ENCODE measurements around the gene COL23A1.
"Not testable (repeated sequence)": the region's sequence is repeated elsewhere in the genome, so short reads cannot be mapped to it uniquely, and the experiment has no call there.

Gene COL23A1

GRCh38 chr5:178274781-178275537 lies 315.2 kb downstream of the COL23A1 start:
- no peak for DNase-seq

GRCh38 chr5:178273665-178274541 lies 316.3 kb downstream of the COL23A1 start:
- no peak for DNase-seq

- DNase-seq = no peak
Observed at GRCh38 chr5:178273041-178273440, 317.2 kb downstream of the COL23A1 start.

- no peak for DNase-seq
Observed at GRCh38 chr5:178272591-178272990, 317.6 kb downstream of the COL23A1 start.

GRCh38 chr5:178271726-178272479 lies 318.3 kb downstream of the COL23A1 start:
- no peak for DNase-seq

- DNase-seq = no peak
Observed at GRCh38 chr5:178271231-178271630, 319.0 kb downstream of the COL23A1 start.

GRCh38 chr5:178269499-178269898 lies 320.7 kb downstream of the COL23A1 start:
- DNase-seq = no peak

DNA sequence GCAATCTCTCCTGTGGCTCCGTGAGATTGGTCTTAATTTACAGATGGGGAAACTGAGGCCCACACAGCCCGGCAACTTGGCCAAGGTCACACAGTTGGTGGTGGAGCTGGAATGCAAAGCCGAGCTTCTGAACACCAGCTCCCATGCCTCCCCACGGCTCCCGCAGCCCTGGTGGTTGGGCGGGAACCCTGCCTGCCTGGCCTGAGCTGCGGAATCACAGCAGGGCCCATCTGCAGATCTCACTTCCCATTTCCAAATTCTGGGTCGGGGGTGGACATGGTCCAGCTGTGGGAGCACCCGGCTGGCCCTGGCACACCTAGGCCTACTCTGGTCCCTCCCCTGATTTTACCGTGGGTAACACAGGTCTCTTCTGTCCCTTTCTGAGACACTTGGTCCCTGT lies 322.3 kb downstream of the COL23A1 start:
- DNase-seq = no peak

DNA sequence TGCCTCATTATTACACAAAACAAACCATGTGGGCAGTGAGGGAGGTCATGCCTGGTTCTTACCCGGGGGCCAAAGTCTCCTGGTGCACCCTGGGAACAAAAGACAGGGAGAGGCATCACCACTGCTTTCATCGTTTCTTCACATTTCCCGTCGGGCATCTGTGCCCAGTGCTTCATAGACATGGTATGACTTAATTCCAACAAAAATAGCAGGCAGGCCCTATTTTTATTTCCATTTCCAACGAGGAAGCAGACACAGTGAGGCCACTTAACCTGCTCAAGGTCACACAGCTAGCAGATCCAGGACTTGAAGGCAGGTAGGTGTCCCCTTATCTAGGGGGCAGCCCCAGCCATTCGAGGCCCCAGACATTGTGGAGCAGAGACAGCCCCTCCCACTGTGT lies 322.9 kb downstream of the COL23A1 start:
- DNase-seq = no peak

DNA sequence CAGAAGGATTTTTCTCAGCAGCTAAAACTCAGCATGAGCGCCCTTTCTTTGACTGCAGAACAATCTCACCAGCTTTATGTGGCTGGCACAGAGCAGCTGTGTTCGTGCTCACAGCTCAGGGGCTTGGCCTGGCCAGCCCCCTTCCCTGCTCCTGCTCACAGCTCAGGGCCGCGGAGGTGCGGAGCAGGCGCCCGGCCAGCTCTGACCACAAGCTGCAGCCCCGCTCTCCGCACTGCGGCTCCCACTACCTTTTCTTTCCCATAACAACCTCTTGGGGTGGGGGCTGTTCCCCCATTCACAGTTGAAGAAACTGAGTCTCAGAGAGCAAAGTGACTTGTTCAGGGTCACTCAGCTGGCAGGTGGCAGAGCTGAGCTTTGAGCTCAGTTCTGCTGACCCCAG lies 323.6 kb downstream of the COL23A1 start:
- no peak for DNase-seq

GRCh38 chr5:178265746-178266145 lies 324.4 kb downstream of the COL23A1 start:
- no peak for DNase-seq

DNA sequence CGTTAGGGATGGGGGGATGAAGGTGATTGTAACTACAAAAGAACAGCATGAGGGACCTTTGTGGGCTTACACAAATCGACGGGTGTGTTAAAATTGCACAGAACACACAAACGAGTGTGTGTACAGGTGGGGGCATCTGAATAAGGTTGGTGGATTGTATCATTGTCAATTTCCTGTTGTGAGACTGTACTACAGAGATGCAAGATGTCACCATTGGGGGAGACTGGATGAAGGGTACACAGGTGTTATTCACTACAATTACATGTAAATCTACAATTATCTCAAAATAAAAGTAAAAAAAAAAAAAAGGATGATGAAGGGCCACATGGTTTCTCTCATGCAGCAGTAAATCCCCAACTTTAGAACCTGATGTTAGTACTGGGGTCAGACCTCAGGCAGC lies 326.1 kb downstream of the COL23A1 start:
- no peak for DNase-seq

- no peak for DNase-seq
Observed at GRCh38 chr5:178261666-178262600, 328.3 kb downstream of the COL23A1 start.

- no peak for DNase-seq
Observed at GRCh38 chr5:178259623-178260536, 330.3 kb downstream of the COL23A1 start.

- no peak for DNase-seq
Observed at GRCh38 chr5:178257650-178258049, 332.5 kb downstream of the COL23A1 start.

GRCh38 chr5:178256746-178257145 lies 333.4 kb downstream of the COL23A1 start:
- DNase-seq = no peak

DNA sequence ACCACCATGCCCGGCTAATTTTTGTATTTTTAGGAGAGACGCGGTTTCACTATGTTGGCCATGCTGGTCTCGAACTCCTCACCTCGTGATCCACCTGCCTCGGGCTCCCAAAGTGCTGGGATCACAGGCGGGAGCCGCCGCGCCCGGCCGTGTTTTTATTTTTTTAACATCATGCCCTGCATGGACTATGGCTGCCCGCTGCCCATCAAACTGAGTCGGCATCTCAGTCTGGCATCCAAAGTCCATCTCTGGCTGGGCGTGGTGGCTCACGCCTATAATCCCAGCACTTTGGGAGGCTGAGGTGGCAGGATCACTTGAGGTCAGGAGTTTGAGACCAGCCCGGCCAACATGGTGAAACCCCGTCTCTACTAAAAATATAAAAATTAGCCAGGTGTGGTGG lies 336.6 kb downstream of the COL23A1 start:
- DNase-seq = not testable (repeated sequence)

DNA sequence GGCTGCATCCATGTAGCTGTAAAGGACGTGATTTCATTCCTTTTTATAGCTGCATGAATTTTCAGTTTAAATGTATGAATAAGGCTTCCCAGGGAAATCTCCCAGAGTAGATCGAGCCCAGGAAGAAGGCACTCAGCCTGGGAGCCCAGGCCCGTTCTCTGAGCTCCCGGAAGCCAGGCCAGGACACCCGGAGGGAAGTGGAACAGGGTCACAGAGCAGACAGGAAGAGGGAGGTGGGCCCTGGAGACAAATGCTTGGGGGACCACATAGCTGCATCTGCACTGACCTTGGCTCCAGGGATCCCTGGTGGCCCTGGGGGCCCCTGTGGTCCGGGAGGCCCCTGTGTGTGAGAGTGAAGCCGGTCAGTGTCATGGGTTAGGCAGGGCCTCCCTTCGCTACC lies 337.9 kb downstream of the COL23A1 start:
- no peak for DNase-seq

GRCh38 chr5:178250263-178250662 lies 339.9 kb downstream of the COL23A1 start:
- DNase-seq = no peak

- peak; percentile 22 for DNase-seq
Observed at GRCh38 chr5:178249191-178249989, 340.8 kb downstream of the COL23A1 start.
